Right kidney (tissue), 1 donor: ENCODE data around the gene STIL.
"Not testable (repeated sequence)": the region's sequence is repeated elsewhere in the genome, so short reads cannot be mapped to it uniquely, and the experiment has no call there.

ENCODE experiments used
- DNase-seq: peaks from one replicate; pipeline ENCODE4 v3.0.0-alpha.2; 2016

Gene STIL

GRCh38 chr1:47219590-47220220 is 94.2 kb downstream of the STIL start:
- no peak for DNase-seq

- DNase-seq = no peak
Observed at GRCh38 chr1:47219001-47219400, 94.9 kb downstream of the STIL start.

- DNase-seq = no peak
Observed at GRCh38 chr1:47216278-47217059, 97.5 kb downstream of the STIL start.

GRCh38 chr1:47215713-47216112 is 98.2 kb downstream of the STIL start:
- no peak for DNase-seq

GRCh38 chr1:47214549-47214948 is 99.4 kb downstream of the STIL start:
- no peak for DNase-seq

- DNase-seq = no peak
Observed at GRCh38 chr1:47213230-47213963, 100.5 kb downstream of the STIL start.

- DNase-seq = no peak
Observed at GRCh38 chr1:47212636-47213229, 101.2 kb downstream of the STIL start.

- no peak for DNase-seq
Observed at GRCh38 chr1:47211796-47212269, 102.1 kb downstream of the STIL start.

- DNase-seq = no peak
Observed at GRCh38 chr1:47210666-47211065, 103.3 kb downstream of the STIL start.

- DNase-seq = no peak
Observed at GRCh38 chr1:47209725-47210325, 104.1 kb downstream of the STIL start.

GRCh38 chr1:47209091-47209490 is 104.9 kb downstream of the STIL start:
- no peak for DNase-seq

GRCh38 chr1:47208374-47208850 is 105.5 kb downstream of the STIL start:
- no peak for DNase-seq

- no peak for DNase-seq
Observed at GRCh38 chr1:47207803-47208373, 106.1 kb downstream of the STIL start.

GRCh38 chr1:47205918-47206317 is 108.0 kb downstream of the STIL start:
- DNase-seq = no peak

- DNase-seq = not testable (repeated sequence)
Observed at GRCh38 chr1:47203504-47203903, 110.4 kb downstream of the STIL start.

GRCh38 chr1:47201179-47201578 is 112.8 kb downstream of the STIL start:
- DNase-seq = no peak
